ENCODE results near the gene ANP32A.
"Not testable (repeated sequence)": the region's sequence is repeated elsewhere in the genome, so short reads cannot be mapped to it uniquely, and the experiment has no call there.

Gene ANP32A

GRCh38 chr15:68781766-68782588, 38.7 kb downstream of the ANP32A start:
- DNase-seq: peak; percentile 8

- no peak for DNase-seq
Observed at GRCh38 chr15:68781217-68781616, 39.5 kb downstream of the ANP32A start.

- no peak for DNase-seq
Observed at GRCh38 chr15:68778876-68779275, 41.8 kb downstream of the ANP32A start.

- no peak for DNase-seq
Observed at GRCh38 chr15:68776477-68777270, 44.0 kb downstream of the ANP32A start.

GRCh38 chr15:68775671-68776476, 44.8 kb downstream of the ANP32A start:
- no peak for DNase-seq

- DNase-seq: no peak
Observed at GRCh38 chr15:68775236-68775577, 45.5 kb downstream of the ANP32A start.

- no peak for DNase-seq
Observed at GRCh38 chr15:68774521-68775235, 46.0 kb downstream of the ANP32A start.

- no peak for DNase-seq
Observed at GRCh38 chr15:68774120-68774519, 46.6 kb downstream of the ANP32A start.

GRCh38 chr15:68773036-68773435, 47.7 kb downstream of the ANP32A start:
- DNase-seq: no peak

GRCh38 chr15:68770216-68770615, 50.5 kb downstream of the ANP32A start:
- no peak for DNase-seq

- no peak for DNase-seq
Observed at GRCh38 chr15:68769702-68770101, 51.0 kb downstream of the ANP32A start.

- no peak for DNase-seq
Observed at GRCh38 chr15:68768321-68768720, 52.4 kb downstream of the ANP32A start.

- no peak for DNase-seq
Observed at GRCh38 chr15:68767833-68768232, 52.9 kb downstream of the ANP32A start.

GRCh38 chr15:68765602-68766368, 54.9 kb downstream of the ANP32A start:
- DNase-seq: no peak

GRCh38 chr15:68764090-68764489, 56.6 kb downstream of the ANP32A start:
- DNase-seq: no peak

- no peak for DNase-seq
Observed at GRCh38 chr15:68763063-68763462, 57.6 kb downstream of the ANP32A start.

- DNase-seq: not testable (repeated sequence)
Observed at GRCh38 chr15:68759982-68760579, 60.6 kb downstream of the ANP32A start.

GRCh38 chr15:68755731-68756130, 65.0 kb downstream of the ANP32A start:
- no peak for DNase-seq

- no peak for DNase-seq
Observed at GRCh38 chr15:68751622-68752021, 69.1 kb downstream of the ANP32A start.

GRCh38 chr15:68749793-68750192, 70.9 kb downstream of the ANP32A start:
- no peak for DNase-seq

- no peak for DNase-seq
Observed at GRCh38 chr15:68749365-68749764, 71.3 kb downstream of the ANP32A start.
